ENCODE results near the gene ADAM30.

GRCh38 chr1:119926553-119926952 lies 30.2 kb upstream of the ADAM30 start:
- no peak for TF ChIP-seq EZH2 (IDR thresholded peaks at IDR 0.05; ENCODE audit: borderline replicate concordance)
- TF ChIP-seq CTCF (IDR thresholded peaks at IDR 0.05; ENCODE audit: poor library complexity), result no peak

Measured in hepatocyte (in vitro differentiated cells).